Smooth muscle cell (in vitro differentiated cells): ENCODE results near the gene ADIG. TPM values are rescaled to one million over a fixed set of nuclear protein-coding genes. Genes with fewer than 3 reads are reported as not detected.

ENCODE experiments used
- DNase-seq: peaks from one replicate; lab custom pipeline; 2025; ENCODE audit not compliant: unreplicated experiment; lab: John Stamatoyannopoulos, UW
- H2AFZ ChIP-seq: fragments of 200-600 bp; sonication (generic); 2 replicates; pipeline ENCODE4 v1.6.0; 2016; ENCODE audit warnings: antibody characterized with exemption, low read depth, mild to moderate bottlenecking
- H3F3A ChIP-seq: fragments of 200-600 bp; sonication (generic); 2 replicates; pipeline ENCODE4 v1.6.0; 2017; ENCODE audit warnings: antibody characterized with exemption, low read depth
- H3K27ac ChIP-seq: fragments of 200-600 bp; sonication (generic); 2 replicates; pipeline ENCODE4 v1.5.1; 2016; ENCODE audit warnings: low read depth, mild to moderate bottlenecking
- H3K27me3 ChIP-seq: fragments of 200-600 bp; sonication (generic); 2 replicates; pipeline ENCODE4 v1.6.1; 2016; ENCODE audit warnings: low read depth, mild to moderate bottlenecking
- H3K36me3 ChIP-seq: fragments of 200-600 bp; sonication (generic); 2 replicates; pipeline ENCODE4 v1.5.1; 2016; ENCODE audit warnings: low read depth
- H3K4me1 ChIP-seq: fragments of 200-600 bp; sonication (generic); 2 replicates; pipeline ENCODE4 v1.5.1; 2016; ENCODE audit warnings: low read depth
- H3K4me2 ChIP-seq: fragments of 200-600 bp; sonication (generic); 2 replicates; pipeline ENCODE4 v1.6.0; 2016; ENCODE audit warnings: mild to moderate bottlenecking
- H3K4me3 ChIP-seq: fragments of 200-600 bp; sonication (generic); 2 replicates; pipeline ENCODE4 v1.5.1; 2016; ENCODE audit warnings: mild to moderate bottlenecking
- H3K79me2 ChIP-seq: fragments of 200-600 bp; sonication (generic); 2 replicates; pipeline ENCODE4 v1.6.0; 2016; ENCODE audit warnings: low read depth, mild to moderate bottlenecking
- H3K9ac ChIP-seq: fragments of 200-600 bp; sonication (generic); 2 replicates; pipeline ENCODE4 v1.6.0; 2016; ENCODE audit warnings: low read depth
- H3K9me3 ChIP-seq: fragments of 200-600 bp; sonication (generic); replicated peaks from 2 replicates; pipeline ENCODE4 v1.5.1; 2016; ENCODE audit warnings: low read depth
- H4K20me1 ChIP-seq: fragments of 200-600 bp; sonication (generic); 2 replicates; pipeline ENCODE4 v1.6.0; 2016; ENCODE audit warnings: low read depth
- WGBS: methylation state at CpG from one replicate; pipeline ENCODE4 v1.1.7; 2016; ENCODE audit warnings: low lambda C conversion rate; 5-methylcytosine and 5-hydroxymethylcytosine counted together
- polyA plus RNA-seq: library from polyadenylated mRNA; unstranded; fragments of >200 nt; fragmentation: Nextera tagmentation; extraction: Ambion mirVana; gene quantifications from 2 replicates; pipeline ENCODE4 v1.2.1, GENCODE V29; 2016
- total RNA-seq: library from RNA; depleted of rRNA; stranded (reverse); fragments of >200 nt; gene quantifications from 2 replicates; pipeline ENCODE4 v1.2.3, GENCODE V29; 2014
- TF ChIP-seq, protein P1 (sequence below): fragments of 200-600 bp; sonication (generic); IDR thresholded peaks from 2 replicates; pipeline ENCODE4 v1.5.1; 2017; ENCODE audit warnings: borderline replicate concordance, mild to moderate bottlenecking, antibody characterized with exemption; ENCODE audit not compliant: insufficient read depth, poor library complexity, severe bottlenecking

ADIG gene
- total and polyA plus RNA-seq, 2 experiments from 2014 or later, result not detected

- Histone ChIP-seq H3K36me3 (no peaks in the 10 kb centered on the region), H3F3A (no peaks in the 10 kb centered on the region), H4K20me1 (no peaks in the 10 kb centered on the region), H2AFZ (no peak overlapping the region), H3K9me3 (no peaks in the 10 kb centered on the region), H3K27ac (no peak overlapping the region), H3K27me3 (no peaks in the 10 kb centered on the region), H3K9ac (no peak overlapping the region), H3K4me2 (no peak overlapping the region), H3K4me3 (no peak overlapping the region), H3K79me2 (no peaks in the 10 kb centered on the region), H3K4me1 (no peaks in the 10 kb centered on the region)
- no peak for DNase-seq
- 91% methylated on average over 10 of the region's 10 CpGs for WGBS
- TF ChIP-seq, protein P1, sequence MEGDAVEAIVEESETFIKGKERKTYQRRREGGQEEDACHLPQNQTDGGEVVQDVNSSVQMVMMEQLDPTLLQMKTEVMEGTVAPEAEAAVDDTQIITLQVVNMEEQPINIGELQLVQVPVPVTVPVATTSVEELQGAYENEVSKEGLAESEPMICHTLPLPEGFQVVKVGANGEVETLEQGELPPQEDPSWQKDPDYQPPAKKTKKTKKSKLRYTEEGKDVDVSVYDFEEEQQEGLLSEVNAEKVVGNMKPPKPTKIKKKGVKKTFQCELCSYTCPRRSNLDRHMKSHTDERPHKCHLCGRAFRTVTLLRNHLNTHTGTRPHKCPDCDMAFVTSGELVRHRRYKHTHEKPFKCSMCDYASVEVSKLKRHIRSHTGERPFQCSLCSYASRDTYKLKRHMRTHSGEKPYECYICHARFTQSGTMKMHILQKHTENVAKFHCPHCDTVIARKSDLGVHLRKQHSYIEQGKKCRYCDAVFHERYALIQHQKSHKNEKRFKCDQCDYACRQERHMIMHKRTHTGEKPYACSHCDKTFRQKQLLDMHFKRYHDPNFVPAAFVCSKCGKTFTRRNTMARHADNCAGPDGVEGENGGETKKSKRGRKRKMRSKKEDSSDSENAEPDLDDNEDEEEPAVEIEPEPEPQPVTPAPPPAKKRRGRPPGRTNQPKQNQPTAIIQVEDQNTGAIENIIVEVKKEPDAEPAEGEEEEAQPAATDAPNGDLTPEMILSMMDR, result no peak
Observed at GRCh38 chr20:38626921-38627659, 46.1 kb downstream of the ADIG start.

- no peak overlapping the region for H2AFZ ChIP-seq
- TF ChIP-seq, protein P1, result no peak
Observed at GRCh38 chr20:38628580-38629470, 47.8 kb downstream of the ADIG start.

DNA sequence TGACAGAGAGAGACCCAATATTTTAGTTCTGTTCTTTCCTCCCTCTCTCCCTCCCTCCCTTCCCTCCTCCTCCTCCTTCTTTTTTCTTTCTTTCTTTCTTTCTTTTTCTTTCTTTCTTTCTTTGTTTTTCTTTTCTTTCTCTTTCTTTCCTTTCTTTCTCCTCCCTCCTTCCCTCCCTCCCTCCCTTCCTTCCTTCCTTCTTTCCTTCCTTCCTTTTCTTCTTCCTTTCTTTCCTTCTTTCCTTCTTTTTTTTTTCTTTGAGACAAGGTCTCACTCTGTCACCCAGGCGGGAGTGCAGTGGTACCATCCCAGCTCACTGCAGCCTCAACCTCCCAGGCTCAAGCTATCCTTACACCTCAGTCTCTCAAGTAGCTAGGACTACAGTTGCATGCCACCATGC lies 49.0 kb downstream of the ADIG start:
- Histone ChIP-seq H3K4me3 (no peak overlapping the region), H3K27ac (no peak overlapping the region), H4K20me1 (no peaks in the 10 kb centered on the region), H3K9ac (no peak overlapping the region), H3K9me3 (no peaks in the 10 kb centered on the region), H3K79me2 (no peaks in the 10 kb centered on the region), H3K27me3 (no peaks in the 10 kb centered on the region), H2AFZ (no peak overlapping the region), H3F3A (no peaks in the 10 kb centered on the region), H3K36me3 (no peaks in the 10 kb centered on the region), H3K4me2 (no peak overlapping the region), H3K4me1 (no peaks in the 10 kb centered on the region)
- TF ChIP-seq, protein P1, result no peak
- 88% methylated on average over 1 of the region's 1 CpG for WGBS
- no peak for DNase-seq

More at GRCh38 chr20:38628580-38629470, 47.8 kb downstream of the ADIG start:
- H3F3A ChIP-seq, result no peaks in the 10 kb centered on the region
- H3K9ac ChIP-seq, result no peak overlapping the region
- H3K4me3 ChIP-seq, result no peak overlapping the region
- H4K20me1 ChIP-seq, result no peaks in the 10 kb centered on the region
- H3K79me2 ChIP-seq, result no peaks in the 10 kb centered on the region
- H3K27me3 ChIP-seq, result no peaks in the 10 kb centered on the region
- WGBS, result 81% methylated on average over 9 of the region's 9 CpGs
- no peak overlapping the region for H3K4me2 ChIP-seq
- H3K36me3 ChIP-seq, result no peaks in the 10 kb centered on the region
- DNase-seq, result no peak
- no peaks in the 10 kb centered on the region for H3K9me3 ChIP-seq
- H3K4me1 ChIP-seq, result no peaks in the 10 kb centered on the region
- H3K27ac ChIP-seq, result no peak overlapping the region
